Right lobe of liver (tissue), 4 donors: ENCODE results near the gene STK24.

Experiments
- POLR2A ChIP-seq: fragments of 450-650 bp; IDR thresholded peaks from one replicate; pipeline ENCODE4 v1.6.1; 2017; ENCODE audit warnings: antibody characterized with exemption, mild to moderate bottlenecking
- TF ChIP-seq, protein P1 (sequence below), 4 donors: fragments of 200-600 bp in 3 of 4; fragments of 450-650 bp in 1 of 4; IDR thresholded peaks; one replicate each; pipeline versions ENCODE4 v1.5.1 to v1.8.0; 2016 to 2022; ENCODE audit warnings: antibody characterized with exemption in 4 of 4, mild to moderate bottlenecking in 2 of 4
- donor health status: DM: no; HTN: no; CAD: no.
- donor health status: DM: no; HTN: no; CAD: no.
- donor health status: DM: no; HTN: yes; CAD: no.

GRCh38 chr13:98599502-98600328, 22.8 kb upstream of the STK24 start:
- TF ChIP-seq, protein P1, sequence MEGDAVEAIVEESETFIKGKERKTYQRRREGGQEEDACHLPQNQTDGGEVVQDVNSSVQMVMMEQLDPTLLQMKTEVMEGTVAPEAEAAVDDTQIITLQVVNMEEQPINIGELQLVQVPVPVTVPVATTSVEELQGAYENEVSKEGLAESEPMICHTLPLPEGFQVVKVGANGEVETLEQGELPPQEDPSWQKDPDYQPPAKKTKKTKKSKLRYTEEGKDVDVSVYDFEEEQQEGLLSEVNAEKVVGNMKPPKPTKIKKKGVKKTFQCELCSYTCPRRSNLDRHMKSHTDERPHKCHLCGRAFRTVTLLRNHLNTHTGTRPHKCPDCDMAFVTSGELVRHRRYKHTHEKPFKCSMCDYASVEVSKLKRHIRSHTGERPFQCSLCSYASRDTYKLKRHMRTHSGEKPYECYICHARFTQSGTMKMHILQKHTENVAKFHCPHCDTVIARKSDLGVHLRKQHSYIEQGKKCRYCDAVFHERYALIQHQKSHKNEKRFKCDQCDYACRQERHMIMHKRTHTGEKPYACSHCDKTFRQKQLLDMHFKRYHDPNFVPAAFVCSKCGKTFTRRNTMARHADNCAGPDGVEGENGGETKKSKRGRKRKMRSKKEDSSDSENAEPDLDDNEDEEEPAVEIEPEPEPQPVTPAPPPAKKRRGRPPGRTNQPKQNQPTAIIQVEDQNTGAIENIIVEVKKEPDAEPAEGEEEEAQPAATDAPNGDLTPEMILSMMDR (IDR thresholded peaks at IDR 0.05): no peak
- TF ChIP-seq POLR2A: no peak
